ENCODE data around the gene NT5DC3.

DNA sequence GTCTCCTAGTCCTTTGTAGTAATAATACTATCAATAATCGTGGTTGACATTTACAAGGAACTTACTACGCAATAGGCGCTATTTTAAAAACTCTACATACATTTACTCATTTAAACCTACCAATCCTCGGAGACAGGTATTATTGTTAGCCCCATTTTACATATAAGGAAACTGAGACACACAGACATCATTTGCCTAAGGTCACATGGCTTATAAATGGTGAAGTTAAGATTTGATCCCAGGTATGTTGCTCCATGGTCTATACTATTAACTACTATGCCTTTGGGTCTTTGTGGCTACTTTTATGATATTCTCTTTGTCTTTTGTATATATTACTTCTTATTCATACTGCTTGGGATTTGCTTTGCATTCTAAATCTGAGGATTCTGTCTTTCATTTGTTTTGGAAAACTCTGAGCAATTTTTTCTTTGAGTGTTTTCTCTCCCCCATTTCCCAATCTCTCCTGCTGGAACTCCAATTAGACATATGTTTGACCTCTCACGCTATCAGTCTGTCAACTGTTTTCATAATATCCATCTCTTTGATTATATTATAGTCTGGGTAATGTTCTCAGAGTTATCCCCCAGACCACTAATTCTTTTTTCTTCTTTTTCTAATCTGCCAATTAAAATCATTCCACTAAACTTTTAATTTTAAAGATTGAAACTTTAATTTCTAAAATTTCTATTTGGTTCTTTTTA, 10.9 kb downstream of the NT5DC3 start:
- TF ChIP-seq, protein P1, sequence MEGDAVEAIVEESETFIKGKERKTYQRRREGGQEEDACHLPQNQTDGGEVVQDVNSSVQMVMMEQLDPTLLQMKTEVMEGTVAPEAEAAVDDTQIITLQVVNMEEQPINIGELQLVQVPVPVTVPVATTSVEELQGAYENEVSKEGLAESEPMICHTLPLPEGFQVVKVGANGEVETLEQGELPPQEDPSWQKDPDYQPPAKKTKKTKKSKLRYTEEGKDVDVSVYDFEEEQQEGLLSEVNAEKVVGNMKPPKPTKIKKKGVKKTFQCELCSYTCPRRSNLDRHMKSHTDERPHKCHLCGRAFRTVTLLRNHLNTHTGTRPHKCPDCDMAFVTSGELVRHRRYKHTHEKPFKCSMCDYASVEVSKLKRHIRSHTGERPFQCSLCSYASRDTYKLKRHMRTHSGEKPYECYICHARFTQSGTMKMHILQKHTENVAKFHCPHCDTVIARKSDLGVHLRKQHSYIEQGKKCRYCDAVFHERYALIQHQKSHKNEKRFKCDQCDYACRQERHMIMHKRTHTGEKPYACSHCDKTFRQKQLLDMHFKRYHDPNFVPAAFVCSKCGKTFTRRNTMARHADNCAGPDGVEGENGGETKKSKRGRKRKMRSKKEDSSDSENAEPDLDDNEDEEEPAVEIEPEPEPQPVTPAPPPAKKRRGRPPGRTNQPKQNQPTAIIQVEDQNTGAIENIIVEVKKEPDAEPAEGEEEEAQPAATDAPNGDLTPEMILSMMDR (IDR thresholded peaks at IDR 0.05; ENCODE audit: poor library complexity): no peak
- TF ChIP-seq EZH2phosphoT487 (IDR thresholded peaks at IDR 0.05; ENCODE audit: low read depth, severe bottlenecking, unreplicated experiment): no peak
- TF ChIP-seq EZH2 (IDR thresholded peaks at IDR 0.05; ENCODE audit: borderline replicate concordance): no peak

Data from hepatocyte (in vitro differentiated cells).